Stimulated activated CD8-positive, alpha-beta memory T cell treated with anti-CD3 and anti-CD28 coated beads, Interleukin-15, amount 100 ng/mL, for 24 hours (primary cell): Measurements from ENCODE around the gene OXCT1.
A peak's percentile ranks its signal among the peaks of the same experiment; 100 is the strongest.

ENCODE experiments used
- DNase-seq: peaks from one replicate; pipeline ENCODE4 v3.0.0-alpha.2; 2020; ENCODE audit warnings: low read depth

The OXCT1 gene

DNA sequence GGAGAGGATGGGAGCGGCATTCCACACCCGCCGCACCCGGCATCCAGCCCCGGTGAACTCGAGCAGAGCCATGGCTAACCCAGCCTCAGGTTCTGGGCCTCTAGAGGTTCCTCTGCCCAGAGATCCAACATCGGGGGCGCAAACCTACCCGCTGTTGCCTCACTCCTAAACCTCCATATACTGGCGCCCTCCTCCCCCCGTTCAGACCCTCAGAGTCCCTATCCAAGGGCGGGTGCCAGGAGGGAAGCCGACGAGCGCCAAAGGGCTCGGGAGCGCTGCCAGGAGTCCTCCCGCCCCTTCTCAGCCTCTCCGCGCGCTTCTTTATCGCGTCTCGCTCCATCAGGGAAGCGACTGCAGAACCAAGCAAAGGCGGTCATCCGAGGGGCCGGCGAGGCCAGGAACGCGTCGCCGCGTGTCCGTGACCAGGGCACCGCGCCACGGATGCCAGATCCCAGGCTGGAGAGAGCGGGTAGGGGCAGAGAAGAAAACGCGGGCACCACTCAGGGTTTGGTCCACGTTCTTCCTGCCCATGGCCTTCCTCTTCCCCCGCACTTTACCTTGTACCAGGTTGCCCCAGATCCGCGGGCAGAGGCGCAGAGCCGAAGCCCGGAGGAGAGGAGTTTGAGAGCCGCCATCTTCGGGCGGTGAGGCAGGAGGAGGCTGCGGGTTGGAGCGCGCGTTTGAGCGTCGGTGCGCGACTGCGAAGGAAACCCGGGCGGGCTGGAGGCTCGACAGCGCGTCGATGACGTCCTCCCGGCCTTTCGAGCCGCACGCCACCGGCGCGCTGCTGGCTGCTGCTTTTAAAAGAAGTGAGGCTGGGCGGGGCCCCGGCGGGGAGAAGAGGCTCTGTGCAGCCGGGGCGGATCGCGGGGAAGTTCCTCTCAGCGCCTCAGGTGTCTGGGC is at the start of gene OXCT1:
OXCT1 (minus strand) TSS at position 702 of the 903 bp plus-strand sequence; CDS start at position 635, 67 bp downstream.
- peak; percentile 79 for DNase-seq

GRCh38 chr5:41918105-41918504 is 47.9 kb upstream of the OXCT1 start:
- DNase-seq, result no peak

- no peak for DNase-seq
Observed at GRCh38 chr5:41908374-41909079, 38.3 kb upstream of the OXCT1 start.

GRCh38 chr5:41906151-41906550 is 35.9 kb upstream of the OXCT1 start:
- DNase-seq, result no peak

DNA sequence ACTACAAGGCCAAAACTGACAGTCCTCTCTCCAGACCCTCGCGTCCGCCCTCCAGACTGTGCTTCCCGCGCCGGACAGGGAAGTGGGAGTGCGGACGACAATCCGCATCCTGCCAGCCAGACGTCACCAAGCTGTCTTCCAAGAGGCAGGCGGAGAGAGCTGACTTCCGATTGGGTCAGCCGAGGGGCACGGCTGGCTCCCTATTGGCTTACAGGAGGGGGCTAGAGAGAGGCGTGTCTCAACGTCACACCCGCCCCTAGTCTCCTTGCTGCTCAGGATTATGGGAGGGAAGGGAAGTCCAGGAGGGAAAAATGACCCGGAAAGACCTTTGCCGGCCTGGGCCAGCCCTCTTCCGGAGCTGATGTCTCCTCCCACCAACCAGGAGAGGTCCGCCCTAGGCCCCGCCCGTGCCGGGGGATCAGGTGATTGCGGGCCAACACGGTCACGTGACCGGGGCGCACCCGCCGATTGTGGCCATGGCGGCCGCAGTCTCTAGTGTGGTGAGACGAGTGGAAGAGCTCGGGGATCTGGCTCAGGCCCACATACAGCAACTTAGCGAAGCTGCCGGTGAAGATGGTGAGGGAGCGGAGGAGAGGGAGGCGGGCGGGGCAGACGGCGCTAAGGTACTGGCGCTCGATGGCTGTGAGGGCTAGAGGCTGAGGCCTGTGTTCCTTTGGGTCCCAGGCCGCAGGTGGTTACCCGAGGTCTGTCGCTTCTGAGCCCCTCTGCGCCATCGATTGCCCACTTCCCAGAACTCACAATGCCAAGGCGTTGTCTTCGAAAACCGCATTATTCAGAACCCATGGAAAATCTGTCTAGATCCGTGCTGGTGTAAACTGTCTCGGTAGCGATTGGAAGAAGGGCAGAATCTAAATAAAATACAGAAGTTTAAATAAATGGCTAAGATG is 33.9 kb upstream of the OXCT1 start, which contains the start of gene RIMOC1:
RIMOC1 (plus strand) TSS at position 453 of the 908 bp plus-strand sequence; CDS start at position 477, 24 bp downstream.
- peak; percentile 92 for DNase-seq

DNA sequence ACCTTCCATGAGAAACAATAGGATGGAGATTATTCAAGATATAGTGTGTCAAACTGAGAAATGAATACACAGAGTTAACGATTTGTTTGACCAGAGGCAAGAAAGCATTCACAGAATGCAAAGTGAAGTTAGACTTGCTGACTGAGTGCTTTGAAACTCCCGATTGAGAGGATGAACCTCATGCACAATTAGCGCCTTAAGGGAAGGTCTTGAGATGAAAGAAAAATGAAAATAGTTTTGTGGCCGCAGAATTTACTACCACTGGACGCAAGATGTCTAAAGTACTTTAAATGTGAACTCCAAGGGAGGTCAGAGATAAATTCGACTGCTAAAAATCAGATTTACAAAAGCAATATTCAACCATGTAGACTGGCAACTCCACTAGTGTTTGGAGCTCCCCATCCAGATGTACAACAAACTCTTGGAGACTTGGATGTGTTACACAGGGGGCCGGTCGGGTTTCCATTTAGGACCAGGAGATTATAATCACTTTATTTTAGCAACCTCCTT is 33.2 kb upstream of the OXCT1 start:
- DNase-seq, result no peak

DNA sequence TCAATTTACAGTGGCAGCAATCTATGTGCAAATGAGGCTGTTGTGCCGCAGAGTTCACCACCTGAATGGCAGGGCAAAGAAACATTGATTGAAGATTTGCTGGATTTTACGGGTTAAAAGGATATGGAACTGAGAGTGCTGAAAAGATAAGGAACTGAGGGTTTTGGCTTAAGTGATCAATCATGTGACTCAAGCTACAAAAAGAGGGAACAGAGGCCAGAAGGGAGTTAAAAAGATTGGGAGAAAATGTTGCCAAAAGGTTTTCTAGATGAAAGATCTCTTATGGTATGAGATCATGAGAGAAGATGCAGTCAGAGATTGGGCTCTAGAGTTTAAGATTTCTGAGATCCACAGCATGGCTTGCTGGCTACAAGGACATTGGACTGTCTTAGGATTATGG is 26.0 kb upstream of the OXCT1 start:
- DNase-seq, result no peak

DNA sequence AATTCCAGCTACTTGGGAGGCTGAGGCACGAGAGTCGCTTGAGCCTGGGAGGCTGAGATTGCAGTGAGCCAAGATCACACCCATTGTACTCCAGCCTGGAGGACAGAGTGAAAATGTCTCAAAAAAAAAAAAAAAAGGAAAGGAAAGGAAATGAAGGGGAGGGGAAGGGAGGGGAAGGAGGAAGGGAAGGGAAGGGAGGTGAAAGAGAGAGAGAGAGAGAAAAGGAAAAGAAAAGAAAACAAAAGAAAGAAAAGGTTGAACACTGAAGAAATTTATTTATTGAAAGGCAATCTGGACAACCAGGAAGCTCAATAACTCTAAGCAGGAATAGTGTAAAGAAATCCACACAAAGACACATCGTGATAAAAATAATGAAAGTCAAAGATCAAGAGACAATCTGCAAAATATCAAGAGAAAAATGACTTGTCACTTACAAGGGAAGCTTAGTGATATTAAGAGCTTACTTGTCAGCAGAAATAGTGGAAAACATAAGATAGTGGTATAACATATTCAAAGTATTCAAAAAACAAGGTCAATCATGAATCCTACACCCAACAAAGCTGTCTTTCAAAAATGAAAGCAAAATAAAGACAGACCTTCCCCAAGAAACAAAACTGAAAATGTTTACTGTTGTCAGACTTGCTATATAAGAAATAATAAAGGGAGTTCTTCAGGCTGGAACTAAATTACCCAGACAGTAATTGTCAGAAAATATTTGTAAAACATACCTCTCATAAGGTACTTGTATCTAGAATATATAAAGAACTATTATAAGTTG is 23.0 kb upstream of the OXCT1 start:
- DNase-seq, result no peak

GRCh38 chr5:41892031-41892430 is 21.8 kb upstream of the OXCT1 start:
- no peak for DNase-seq

DNA sequence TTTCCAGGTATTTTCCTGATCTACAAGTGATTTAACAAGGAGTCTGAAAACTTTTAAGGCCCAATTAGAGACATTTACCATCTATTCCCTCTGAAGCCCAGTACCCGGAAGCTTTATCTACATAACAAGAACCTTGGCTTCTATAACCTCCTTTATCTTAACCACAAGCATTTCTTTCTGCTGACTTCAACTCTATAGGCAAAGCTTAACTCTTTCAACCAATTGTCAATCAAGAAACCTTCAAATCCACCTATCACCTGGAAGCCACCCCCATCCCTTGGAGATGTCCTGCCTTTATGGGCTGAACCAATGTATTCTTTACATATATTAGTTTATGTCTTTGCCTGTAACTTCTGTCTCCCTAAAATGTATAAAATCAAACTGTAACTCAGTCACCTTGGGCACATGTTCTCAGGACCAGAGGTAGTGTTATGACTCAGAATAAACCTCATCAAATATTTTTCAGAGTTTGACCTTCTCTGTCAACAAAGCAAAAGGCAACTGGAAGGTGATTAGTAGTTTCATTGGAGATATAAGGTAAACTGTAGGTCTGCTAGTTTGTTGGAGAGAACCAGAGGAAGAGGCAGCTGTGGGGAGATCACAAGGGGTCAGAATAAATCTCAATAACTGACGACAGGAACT is 21.0 kb upstream of the OXCT1 start:
- no peak for DNase-seq

GRCh38 chr5:41885286-41885685 is 15.1 kb upstream of the OXCT1 start:
- no peak for DNase-seq

DNA sequence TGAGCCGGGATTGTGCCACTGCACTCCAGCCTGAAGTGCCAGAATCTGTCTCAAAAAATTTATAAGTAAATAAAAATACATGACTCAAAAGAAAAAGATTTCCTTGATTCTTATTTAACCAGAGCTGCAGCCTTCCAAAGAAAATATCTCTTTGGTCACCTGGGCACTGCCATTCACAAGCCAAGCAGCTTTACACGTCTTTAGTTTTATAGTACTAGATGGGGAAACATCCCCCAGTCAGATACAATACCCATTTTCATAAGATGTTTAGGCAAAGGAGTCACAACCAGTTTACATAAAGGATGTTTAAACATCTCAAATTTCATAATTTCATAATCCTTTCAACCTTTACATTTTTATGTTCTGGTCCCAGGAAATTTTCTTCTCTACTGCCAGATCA is 13.7 kb upstream of the OXCT1 start:
- DNase-seq, result no peak

DNA sequence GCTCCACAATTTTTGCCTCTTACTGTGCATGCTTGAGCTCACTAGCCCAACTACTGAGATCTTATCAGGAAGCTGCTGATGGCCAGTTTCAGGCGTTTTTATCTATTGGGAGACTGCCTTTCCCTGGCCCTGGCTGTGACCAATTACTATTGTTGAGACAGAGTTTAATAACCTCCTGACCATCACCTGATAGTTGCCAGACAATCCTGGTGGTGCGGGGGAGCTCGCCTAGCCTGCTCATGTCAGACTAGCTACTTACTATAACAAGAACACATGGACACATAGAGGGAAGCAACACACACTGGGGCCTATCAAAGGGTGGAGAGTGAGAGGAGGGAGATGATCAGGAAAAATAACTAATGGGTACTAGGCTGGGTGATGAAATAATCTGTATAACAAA is 13.0 kb upstream of the OXCT1 start:
- DNase-seq, result no peak

DNA sequence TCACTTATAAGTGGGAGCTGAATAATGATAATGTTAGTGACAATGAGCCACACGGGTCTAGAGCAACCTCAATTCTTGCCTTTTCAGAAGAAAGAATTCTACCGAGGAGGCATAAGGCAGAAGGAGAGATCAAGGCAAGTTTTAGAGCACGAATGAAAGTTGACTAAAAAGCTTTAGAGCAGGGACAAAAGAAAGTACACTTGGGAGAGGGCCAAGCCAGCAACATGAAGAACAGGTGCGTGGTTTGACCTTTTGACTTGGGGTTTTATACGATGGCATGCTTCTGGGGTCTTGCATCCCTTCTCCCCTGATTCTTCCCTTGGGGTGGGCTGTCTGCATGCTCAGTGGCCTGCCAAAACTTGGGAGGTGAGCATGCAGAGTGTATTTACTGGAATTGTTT is 12.5 kb upstream of the OXCT1 start:
- DNase-seq, result no peak

GRCh38 chr5:41878643-41879478 is 8.6 kb upstream of the OXCT1 start:
- DNase-seq, result no peak

GRCh38 chr5:41878173-41878572 is 7.9 kb upstream of the OXCT1 start:
- no peak for DNase-seq

- DNase-seq, result no peak
Observed at GRCh38 chr5:41877408-41877807, 7.2 kb upstream of the OXCT1 start.

DNA sequence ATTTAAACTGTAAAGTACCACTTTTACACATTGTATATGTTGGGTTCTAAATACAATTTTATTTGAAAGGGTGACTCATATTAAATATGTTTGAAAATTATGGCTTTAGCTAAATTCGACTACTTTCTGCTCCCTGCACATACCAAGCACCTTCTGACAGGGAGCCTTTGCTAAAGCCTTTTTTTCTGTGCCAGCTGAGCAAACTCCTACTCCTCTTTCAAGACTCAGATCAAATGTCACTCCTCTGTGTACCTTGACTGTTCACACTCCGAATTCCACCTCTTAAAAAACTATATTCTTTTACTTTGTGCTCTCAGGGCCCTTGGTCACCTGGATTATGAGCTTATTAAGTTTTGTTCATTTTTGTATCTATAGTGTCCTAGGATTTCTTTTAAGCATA is 6.5 kb upstream of the OXCT1 start:
- DNase-seq, result no peak

DNA sequence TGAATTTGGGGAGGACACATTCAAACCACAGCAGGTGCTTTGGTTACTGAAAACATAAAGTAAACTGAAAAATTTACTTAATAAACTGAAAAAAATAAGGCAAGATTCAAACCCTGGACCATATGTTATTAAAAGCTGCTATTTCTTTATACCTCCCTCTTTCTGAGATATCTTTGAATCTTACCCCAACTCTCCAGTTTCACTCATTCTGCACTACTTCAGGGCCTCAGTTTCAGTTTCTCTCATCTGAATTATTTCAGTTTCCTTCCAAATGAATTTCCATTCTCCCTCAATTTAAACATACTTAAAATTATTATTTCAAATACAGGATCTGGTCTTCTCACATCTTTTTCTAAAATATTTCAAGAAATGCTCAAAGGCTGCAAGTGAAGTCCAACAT is 4.9 kb upstream of the OXCT1 start:
- DNase-seq, result no peak
